Renal cortical epithelial cell (primary cell): ENCODE measurements around the gene NUP50. TPM values are rescaled to one million over a fixed set of nuclear protein-coding genes. Genes with fewer than 3 reads are reported as not detected.

Experiments used
- DNase-seq: peaks from one replicate; pipeline ENCODE4 v3.0.0-alpha.2; 2011; ENCODE audit warnings: low read depth
- total RNA-seq: library from RNA; depleted of rRNA; stranded (reverse); fragments of >200 nt; gene quantifications from 2 replicates; pipeline ENCODE4 v1.2.3, GENCODE V29; 2014

Gene NUP50
- total RNA-seq, 1 donor from 2014 or later = 47.4 TPM

DNA sequence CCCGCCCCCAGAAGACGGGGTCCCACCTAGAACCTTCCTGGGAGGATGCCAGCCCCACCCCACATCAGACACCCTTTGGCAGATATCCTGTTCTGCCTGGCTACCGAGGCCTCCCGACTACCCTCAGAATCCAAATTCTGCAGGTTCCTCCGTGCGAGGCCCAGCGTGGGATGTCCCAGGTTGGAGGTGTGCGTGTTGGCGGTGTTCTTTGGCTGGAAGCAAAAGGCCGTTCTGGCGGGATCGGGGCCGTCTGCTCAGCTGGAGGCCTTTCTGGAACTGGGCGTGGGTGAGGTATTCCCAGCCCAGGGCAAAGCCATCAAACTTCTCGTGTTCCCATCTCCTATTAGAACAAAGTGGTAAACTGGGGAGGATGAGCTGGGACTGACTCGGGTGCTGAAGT is 32.6 kb downstream of the NUP50 start:
- DNase-seq = no peak

DNA sequence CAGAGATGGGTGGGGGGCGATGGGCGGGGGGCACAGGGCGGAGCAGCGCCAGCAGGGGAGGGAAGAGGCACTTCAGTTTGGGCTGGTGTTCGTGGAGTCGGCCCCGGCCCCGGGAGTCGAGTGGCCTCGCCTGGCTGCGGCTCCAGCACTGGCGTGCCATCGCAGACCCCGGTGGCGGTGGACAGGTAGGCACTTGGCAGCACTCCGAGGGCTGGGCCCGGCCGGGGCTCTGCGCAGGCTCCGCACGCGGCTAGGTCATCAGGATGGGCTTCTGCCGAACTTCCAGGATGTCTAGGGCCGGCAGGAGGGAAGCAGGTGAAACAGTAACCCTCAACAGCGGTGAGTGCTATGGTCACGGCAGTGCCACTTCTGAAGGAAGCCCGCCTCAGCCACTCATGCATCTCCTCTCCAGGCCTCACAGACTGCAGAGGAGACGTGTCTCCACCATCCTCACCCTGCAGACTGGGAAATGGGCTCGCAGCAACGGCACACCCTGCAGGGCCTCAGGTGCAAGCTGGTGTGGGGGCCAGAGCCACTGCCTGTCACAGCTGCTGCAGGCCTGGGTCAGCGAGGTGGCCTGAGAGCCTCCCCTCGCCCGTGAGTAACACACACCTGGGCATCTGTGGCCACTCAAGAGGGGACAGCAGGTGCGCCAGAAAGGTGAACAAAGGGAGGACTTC is 33.3 kb downstream of the NUP50 start:
- no peak for DNase-seq

DNA sequence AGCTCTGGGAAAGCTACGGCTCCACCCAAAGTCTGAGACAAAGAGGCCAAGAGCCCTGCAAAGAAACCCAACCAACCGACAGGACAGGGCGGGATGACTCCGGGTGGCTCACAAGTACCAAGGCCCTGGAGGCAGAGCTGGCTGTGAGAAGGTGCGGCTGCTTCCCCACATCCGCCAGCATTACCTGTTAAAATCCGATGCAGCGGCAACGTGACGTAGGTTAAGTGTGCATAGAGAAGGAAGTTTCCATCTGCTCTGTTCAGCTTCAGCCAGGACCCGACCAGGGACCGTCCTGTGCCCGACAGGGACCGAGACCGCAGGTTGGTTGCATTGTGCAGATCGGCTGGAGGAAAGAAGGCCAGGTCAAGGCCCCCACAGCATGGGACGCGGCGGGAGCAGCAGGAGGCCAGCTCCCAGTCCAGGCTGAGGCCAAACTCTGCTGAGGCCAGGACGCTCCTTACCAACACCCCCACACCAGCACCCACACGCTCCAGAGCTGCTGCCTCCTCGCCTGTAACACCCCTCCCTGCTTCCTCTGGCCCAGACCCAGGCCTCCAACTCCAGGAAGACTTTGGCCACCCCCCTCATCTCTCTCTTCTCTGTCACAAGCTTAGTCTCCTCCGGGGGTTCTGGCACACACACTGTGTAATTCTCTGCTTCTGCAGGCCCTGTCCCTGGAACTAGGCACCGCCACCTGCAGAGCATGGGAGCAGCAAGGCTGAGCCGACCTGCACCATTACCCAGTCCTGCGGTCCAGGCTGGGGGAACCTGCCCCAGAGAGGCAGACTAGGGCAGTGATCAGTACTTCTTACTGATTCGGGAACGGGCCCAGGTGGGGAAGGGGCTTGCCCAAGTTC is 34.1 kb downstream of the NUP50 start:
- DNase-seq = no peak

DNA sequence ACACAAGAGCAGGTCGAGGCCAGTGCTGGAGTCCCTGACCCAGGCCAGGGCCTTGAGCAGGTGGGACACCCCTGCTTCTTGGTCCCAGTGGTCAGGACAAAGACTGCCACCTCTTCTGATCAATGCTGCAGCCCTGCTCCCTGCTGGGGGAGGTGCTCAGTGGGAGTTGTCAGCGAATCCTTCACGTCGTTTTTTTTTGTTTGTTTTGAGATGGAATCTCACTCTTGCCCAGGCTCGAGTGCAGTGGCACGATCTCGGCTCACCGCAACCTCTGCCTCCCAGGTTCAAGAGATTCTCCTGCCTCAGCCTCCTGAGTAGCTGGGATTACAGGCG is 34.7 kb downstream of the NUP50 start:
- no peak for DNase-seq

DNA sequence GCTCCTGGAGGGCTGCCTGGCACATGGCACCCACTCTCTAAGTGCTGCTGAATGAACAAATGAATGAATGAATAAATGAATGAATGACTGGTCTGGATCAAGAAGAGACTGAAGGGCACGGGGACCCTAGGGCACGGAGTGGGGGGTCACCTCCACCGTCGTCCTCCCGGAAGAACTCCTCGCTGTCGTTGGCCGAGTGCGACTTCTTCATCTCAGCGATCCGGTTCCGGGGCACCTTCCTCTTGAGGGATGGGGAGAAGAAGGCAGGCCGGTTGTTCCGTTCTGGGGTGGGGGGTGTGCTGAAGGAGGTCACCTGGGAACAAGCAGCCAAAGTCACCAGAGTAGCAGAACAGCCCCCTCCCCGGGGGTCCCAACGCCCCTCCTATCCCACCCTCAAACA is 36.0 kb downstream of the NUP50 start:
- no peak for DNase-seq

DNA sequence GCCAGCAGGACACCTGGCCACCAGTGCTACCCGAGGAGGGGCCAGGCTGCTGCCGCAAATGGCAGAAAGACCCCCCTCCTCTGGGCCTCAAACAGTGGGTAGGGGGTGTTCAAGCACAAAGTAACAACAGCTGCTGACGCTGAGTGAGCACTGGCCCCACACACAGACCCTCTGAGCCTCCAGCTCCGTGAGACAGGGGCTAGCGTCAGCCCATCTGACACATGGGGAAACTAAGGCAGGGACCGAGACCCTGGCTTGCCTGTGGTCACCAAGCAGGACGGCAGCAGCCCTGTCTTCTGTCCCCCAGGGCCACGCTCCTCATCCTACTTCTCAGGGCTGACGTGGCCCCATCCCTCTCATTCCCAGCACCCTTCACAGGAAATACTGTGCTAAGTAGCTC is 36.5 kb downstream of the NUP50 start:
- no peak for DNase-seq

DNA sequence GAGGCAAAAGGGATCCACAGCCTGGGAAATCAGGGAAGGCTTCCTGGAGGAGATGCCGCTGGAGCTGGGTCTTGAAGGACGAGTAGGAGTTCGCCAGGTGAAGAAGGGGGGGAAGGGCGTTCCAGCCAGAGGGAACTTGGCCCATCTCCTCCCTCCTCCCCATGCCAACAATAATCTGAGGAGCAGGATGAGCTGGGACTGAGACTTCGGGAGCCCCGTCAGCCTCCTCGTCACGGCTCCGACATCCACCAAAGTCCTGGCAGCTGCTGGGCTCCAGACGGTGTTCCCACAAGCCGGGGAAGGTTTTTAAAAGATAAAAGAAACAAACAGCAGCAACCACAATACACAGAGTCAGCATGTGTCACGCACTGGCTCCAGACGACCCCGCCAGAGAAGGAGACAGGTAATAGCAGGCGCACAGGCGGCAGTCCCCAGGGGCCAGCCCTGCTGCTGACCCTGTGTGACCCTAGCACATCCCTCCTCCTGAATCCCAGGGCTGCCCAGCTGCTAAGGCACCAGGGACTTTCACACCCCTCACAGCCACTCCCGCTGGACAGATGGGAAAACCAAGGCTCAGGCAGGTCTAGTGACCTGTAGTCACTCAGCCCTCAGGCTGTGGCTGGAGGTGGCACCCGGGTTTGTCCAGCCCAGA is 37.3 kb downstream of the NUP50 start:
- DNase-seq = no peak

DNA sequence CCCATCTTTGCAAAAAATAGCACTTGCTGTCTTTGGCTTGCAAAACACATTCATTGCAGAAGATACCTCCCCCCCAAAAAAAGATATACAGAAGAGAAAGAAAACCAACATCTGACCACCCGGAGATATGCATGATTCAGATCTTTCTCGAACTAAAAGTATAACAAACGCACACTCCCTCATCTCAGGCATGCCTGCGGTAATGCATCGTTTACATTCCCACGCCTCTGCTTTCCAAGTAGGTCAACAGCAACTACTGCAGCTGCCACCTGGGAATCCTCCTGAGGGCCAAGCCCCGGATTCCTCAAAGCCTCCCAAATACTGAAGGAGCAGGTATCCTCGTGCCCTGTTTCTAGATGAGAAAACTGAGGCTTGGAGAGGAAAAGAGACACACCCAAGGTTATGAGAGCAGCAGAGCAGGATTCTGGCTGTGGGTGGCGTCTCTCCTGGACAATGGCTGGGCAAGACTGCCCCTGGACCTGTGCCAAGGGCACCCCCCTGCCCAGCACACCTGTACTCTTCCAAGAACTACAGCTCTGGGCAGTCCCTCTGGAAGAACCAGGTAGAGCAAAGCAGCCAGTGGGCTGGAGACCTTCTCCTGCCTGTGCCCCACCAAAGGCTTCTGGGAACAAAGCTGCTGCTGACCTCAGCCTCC is 38.1 kb downstream of the NUP50 start:
- no peak for DNase-seq

DNA sequence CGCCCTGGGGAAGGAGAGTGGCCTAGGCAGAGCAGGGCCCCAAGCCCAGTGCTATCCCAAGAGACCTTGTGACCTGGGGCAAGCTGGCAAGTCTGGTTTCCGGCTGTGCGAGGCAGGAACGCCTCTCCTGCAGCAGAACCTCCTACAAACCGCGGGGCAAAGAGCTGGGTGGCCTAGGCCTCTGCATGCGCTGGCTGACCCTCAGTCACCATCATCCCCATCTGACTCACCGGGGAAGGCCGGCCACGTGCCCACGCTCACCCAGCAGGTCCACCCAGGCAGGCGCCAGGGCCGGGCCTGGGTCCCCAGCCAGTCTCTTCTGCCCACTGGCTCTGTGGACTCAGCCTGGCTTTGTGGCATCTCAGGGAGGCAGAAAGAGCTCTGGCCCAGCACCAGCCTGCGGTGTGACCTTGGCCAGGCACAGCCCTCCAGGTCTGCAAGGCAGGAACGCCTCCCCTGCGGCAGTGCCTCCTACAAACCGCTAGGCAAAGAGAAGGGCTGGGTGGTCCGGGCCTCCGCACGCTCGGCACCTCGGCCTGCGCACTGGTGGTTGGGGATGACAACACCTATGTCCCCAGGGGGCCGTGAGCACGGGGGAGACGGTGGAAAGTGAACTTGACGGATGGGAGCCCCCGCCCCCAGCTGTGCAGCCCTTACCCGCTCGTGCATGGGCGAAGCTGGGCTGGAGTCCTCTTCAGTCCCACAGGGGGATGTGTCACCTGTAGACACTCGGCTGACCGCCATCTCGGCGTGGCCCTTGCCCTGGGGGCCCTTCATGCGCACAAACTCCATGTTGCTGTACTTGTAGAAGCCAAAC is 38.8 kb downstream of the NUP50 start:
- DNase-seq = no peak

DNA sequence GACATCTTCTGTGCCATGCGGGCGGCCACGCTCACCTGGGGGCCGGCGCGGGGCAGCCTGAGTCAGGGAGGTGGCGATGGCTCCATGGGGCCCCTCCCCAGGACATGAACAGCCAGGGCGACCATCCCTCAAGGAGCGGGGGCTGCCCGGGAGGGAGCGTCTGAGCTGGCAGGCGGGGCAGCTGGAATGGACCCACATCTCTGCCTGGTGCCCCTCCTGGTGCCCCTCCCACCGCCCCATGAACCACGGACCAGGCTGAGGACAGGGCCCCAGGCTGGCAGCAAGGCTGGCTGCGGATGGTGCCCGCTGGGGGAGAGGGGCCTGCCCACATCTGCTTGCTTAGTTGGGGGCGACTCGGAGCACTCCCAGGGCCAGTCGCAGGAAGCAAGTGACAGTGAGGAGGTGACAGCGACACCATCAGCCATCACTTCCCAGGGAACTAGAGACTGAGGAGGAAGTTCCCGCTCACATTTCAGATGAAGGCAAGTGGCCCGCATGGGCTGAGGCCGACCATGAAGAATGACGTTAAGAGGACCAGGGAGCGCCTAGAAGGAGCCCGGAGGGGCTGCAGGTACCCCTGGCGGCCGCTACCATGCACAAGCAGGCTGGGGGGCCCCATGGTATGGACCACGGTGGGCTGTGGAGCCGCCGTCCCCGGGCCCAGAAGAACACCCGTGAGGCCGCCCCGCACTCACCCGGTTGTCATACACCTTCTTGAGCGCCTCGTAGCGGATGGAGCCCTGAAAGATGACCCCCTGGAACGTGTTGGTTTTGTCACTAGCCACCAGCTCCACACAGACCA is 39.6 kb downstream of the NUP50 start:
- no peak for DNase-seq

DNA sequence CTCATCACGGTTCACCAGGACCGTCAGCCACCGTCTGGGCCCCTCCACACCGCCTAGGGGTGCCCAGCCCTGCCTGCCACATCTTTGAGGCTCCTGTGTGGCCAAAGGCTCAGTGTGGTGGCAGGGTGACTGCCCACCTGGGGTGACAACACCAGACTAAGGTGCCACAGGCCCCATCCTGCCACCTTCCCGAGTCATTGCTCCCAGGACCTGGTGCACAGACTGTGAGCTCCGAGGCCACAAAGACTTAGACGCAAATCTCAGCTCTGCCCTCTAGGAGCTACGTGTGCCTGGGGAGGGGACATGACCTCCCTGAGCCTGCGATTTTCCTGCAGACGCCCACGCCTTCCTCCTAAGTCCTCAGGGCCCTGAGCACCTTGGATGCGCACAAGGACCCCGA is 40.5 kb downstream of the NUP50 start:
- no peak for DNase-seq

DNA sequence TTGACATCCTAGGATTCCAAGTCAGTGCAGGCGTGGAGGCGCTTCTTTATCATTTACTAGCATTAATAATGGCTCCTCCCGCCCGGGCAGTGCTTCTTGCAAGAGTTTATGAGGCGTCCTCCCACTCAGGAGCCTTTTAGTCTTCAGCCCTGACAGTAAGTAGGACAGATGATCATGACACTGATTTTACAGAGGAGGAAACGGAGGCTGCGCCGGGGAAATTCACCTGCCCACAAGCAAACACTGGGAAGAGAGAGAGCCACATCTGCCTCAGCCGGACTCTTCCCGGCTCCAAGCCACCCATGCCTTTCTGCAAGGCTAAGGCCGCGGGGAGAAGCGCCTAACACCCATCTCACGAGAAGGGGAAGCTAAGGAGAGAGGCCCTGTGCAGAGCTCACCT is 41.1 kb downstream of the NUP50 start:
- DNase-seq = no peak

DNA sequence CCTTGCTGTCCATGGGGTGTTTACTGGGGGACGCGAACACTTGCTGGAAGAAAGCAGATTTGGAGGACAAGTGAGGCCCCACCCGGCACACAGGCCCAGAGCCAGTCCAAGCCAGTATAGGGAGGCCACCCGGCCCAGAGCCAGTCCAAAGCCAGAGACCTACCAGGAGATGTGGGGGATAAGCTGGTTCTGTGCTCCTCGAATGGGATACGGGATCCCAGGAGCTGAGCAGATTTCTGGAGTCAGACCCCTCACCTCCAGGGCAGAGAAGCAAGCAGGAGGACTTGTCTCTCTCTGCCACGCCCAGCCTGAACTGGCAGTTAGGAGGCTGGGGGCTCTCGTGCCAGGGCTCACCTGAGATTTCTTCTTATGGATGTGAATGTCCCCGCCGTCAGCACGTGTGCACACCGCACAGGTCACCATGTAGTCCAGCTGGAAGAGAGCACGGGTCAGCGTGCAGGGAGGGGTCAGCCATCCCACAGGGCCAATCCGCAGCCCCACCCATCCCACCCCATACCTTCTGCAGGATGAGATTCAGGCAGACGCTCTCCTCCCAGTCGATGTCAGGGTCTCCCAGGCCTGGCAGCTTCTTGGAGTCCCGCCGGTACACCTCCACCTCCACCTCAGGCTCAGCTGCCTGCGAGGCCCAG is 41.7 kb downstream of the NUP50 start:
- no peak for DNase-seq

DNA sequence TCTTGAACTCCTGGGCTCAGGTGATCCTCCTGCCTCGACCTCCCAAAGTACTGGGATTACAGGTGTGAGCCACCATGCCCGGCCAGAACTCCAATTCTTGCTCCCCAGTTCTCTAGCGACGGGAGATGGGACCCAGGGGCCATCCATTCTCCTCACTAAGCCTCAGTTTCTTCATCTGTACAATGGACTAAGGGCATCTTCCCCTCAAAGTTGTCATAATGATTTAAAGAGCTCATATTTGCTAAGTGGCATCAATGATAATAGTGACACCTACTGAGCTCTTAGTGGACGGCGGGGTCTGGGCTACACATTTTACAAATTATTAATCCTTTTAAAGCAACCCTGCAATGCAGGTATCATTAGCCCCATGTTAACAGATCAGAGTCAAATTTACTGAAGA is 42.5 kb downstream of the NUP50 start:
- DNase-seq = no peak

DNA sequence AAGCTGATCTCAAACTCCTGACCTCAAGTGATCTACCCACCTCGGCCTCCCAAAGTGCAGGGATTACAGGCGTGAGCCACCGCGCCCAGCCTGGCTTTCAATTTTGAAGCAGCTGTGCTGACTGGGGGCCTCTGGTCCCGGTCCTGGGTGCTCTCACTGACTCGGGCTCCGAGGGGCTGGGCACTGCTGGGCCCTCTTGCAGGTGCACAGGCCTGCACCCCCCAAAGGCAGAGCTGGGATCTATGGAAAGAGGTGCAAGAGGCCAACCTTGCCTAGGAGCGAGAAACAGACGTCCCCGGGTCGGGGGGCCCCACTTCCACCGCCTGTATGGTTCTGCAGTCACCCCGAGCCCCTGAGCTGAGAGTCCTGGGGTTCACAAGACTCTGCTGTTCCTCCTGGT is 43.8 kb downstream of the NUP50 start:
- DNase-seq = no peak

DNA sequence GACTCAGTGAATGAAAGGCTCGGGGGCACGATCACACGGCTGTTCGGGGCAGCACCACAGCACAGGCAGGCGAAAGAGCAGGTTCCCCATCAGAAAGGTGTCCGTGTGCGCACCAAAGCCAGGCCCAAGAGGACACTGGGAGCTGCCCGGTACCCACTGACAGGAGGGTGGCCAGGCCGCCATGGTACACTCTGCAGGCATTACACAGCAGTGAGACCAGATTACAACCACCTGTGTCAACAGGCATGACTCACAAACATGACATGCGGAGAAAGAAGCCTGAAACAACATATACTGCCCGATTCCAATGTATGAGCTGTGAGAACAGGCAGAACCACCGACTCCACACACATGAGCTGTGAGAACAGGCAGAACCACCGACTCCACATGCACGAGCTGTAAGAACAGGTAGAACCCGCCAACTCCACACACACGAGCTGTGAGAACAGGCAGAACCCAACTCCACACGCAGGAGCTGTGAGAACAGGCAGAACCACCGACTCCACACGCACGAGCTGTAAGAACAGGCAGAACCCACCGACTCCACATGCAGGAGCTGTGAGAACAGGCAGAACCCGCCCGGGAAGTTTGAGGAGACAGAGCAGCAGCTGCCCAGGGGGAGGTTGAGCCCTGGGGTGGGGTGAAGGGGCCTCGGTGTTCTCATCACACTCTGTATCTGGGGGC is 44.4 kb downstream of the NUP50 start:
- no peak for DNase-seq

DNA sequence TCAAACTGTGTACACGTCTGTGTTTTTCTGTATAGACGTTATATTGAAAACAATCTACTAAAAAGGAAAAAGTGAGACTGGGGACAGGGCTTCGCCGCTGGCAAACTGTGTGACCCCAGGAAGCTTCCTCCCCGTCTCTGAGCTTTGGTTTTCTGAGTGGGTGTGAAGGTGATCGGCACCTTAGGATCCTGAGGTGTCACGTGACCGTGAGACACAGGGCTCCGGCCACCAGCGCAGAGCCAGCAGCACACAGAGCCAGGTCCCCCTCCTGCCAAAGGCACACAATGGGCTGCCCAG is 44.9 kb downstream of the NUP50 start:
- DNase-seq = no peak

DNA sequence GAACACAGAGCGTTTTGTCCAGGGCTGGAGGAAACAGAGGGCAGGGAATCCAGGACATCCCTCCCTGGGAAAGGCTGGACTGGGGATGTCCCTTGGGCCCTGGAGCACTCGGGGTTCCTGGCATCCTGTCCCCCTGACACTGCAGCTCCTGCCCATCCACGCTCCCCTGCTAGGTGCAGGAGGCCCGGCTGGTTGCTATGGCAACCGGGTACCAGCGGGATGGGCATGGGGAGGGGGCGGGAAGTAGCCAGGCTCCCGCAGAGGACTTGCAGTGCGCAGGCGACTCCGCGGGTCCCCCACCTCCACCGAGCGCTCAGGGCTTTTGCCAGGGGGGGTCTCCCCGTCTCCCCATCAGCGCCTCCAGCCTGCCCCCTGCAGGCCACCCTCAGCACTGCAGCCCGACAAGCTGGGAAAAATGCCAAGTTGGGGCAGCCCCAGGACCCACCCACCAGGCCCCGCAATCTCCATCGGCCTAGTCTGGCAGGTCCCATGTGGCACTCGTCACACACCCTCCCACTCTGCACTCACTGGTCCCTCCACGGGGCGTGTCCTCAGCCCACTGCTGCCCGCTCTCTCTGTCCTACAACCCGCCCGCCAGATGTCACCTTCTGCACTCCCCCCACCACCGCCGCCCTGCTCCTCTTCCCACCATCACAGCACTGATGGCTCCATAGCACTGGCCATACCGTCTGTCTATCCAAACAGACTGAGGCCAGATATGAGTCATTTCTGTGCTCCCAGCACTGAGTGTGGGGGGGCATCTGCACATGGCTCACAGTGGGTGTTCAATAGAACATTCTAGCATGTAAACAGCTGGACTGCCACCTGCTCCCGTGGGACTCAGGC is 45.5 kb downstream of the NUP50 start:
- DNase-seq = peak; percentile 35

DNA sequence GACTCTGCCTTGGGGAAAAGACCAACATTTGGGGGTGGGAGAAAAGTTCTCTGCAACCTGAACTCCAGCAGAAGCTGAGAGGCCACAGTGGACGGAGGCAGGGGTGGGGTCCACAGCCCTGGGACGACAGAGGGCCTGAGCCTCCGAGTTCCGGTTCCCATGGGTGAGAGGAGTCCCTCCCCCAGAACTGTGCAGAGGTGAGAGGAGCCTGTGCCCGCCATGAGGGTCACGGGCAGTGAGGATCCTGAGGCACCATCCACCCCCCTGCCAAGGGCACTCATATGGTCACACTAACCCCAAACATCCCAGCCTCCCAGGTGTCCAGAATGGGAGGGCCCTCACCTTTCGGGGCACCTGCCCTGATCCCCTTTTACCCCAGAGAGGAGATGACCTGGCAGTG is 46.4 kb downstream of the NUP50 start:
- DNase-seq = no peak
